GM19438 (cell line): Measurements from ENCODE around the gene SLC35B1.
A peak's percentile ranks its signal among the peaks of the same experiment; 100 is the strongest.

Source experiments
- ATAC-seq: cut with Tn5 transposase; IDR thresholded peaks from one replicate; pipeline ENCODE4 v1.9.1; 2021; ENCODE audit warnings: low read depth; ENCODE audit not compliant: unreplicated experiment

SLC35B1 gene

DNA sequence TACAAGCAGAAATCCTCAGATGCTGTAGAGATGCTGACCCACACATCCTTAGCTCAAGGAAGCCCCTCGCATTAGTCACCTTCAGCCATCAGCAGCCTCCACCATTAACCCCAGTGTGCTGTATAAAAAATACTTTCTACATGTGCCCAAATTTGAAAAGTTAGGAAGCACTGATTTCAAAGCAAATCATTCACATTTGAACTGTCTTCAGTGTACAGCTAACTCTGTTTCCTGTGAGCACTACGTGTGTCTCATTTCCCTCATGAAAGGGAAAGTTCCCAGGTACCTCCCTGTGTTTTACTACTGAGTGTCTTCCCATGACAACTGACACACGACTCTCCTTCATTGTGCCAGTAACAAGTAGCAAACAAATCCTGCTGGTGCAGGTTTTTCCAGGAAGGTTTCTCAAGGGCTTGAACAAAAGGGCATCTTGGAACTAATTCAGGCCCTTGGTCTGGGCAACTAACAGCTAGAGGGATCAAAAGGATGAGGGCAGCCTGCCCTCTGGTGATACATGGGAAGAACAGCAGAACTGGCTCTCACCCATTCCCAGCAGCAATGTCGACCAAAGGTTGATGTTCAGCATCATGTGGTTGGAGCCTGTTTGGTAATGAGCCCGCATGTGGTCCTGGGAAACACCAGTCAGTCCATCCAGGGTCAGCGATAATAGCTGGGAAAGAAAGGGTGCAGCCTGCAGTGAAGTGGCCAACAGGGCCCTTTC lies 4.0 kb downstream of the SLC35B1 start:
- ATAC-seq, result no peak

DNA sequence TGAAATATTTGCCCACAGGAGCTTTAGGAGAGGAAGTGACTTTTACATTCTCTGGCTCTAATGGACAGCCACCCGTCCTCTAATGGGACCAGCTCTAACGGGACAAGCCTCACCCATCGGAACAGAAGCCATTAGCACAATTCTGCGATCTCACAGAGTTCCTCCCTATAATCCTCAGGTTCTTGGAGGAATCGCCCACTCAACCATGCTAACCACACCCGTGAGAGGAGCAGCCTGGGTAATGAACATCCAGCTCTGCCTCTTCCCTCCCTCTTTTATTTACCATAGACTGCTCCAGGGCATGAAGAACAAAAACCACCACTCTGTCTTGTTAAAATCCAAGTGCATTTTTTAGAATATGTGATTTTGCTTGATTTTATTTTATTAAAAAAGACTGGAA lies 6.8 kb downstream of the SLC35B1 start:
- ATAC-seq, result no peak

DNA sequence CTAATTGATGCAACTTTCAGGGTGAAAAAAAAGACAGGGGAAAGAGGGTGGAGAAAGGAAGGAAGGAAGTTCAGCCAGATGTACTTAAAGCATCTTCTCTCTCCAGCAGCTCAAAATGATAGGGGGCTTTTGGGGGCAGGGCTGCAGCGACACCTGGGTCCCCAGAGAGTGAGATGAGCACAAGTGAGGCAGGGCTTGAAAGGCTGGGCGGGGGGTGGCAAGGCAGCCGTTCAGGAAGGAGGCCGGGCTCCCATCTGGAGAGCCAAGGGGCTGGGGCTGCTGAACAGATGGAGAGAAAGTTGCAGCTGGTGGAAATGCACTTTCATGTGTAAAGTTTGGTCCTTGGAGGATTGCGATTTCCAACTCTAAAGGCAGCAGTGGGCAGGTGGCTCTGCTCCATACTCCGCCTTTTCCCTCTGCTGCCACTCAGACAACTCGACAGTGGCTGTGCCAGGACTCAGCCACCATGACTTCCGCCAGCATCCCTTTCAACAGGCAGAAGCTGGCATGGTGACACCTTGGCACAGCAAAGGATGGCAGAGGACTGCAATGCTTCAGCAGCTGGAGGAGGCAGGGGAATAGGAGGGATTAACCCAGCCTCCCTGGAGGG lies 7.7 kb downstream of the SLC35B1 start:
- no peak for ATAC-seq

DNA sequence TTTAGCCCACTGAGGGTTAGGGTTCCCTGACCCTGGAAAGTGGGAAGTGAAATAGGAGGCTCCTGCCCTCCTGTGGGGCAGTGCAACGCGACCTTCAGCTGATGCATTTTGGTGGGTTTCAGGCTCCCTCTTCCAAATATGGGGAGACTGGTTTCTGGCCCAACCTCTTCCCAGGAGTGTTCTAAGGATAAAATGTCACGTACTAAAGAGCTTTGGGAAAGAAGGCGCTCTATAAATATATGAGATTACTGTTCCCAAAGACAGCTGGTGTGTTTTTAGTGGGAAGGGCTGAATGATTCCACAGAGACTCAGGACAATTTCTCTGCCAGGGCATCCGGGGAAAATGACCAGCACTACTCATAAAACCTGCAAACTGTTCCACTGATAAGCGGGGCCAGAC lies 9.8 kb downstream of the SLC35B1 start:
- no peak for ATAC-seq

DNA sequence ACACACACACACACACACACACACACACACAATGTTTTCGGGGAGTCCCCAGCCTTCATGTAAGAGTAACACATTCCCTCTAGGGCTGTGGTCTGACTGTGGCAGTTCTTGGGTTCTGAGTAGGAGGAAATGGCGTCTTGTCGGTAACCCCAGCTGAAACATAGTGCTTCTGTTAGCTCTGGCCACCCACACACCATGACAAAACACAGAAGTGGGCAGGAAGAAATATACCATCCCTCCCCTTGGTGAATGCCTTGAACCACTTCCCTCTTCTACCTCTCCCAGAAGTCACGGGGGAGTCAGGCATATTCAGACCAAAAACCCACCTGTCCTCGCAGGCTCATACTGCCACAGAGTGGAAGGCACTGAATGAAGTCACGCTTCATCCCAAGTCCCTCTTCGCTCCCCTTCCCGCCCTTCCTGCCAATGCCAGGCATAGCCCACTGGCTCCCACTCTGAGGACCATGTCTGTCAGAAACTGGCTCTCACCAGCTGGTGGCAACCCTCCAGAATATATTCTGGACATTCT lies 11.5 kb downstream of the SLC35B1 start:
- ATAC-seq, result no peak

DNA sequence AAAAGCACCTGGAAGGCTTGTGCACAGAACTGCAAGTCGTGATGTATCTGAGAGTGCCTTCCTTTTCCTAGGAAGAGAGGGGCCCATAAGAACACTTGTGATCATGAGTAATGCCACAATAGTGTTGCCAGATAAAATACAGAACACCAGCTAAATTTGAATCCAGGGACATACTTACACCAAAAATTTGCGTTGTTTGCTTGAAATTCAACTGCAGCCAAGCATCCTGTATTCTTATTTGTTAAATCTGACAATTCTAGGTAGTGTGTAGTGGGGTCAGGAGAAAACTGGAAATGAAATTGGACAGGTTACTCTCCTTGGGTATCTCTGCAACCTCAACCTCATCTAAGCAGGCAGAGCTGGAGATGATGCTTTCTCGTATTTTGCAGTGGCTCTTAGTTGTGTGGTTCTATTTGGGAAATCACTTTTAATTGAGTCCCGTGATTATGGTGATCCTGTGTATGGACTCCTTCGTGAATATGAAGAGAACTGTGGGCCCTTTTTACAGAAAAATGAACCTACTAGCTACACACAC lies 12.0 kb downstream of the SLC35B1 start:
- ATAC-seq, result no peak

DNA sequence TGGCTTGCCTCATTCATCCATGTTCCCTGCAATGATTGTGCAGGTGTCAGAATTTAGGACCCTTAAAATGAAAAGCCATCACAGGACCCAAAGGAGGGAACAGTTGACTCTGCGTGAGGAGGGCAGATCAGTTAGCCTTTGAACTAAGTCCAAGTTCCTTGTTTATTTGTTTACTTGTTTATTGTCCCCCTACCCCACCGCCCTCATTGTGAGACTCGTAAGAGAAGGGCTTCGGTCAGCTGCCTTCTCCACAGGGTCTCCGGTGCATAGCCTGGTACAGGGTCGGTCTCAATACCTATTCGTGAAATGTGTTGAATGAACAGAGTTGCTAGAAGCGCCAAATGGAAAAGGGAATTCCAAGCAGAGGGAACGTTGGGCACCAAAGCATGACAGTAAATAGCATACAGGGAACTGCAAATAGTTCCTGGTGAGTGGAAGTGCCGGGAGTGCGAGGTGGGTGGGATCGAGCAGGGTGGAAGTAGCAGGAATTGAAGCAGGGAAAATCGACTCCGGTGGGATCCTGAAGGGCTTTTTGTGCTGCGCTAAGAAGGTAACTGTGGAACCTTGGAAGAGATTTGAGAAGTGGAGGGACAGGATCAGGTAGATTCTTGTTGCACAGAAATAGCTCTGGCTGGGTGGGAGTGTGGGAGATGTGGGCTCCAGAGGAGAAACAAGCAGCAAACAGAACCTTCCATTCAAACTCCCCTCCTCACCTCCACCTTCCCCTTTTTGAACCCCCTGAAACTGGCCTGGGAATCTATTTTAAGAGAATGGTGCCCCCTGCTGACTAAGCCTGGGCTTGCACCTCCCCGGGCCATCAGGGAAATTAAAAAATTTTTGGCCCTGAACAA lies 12.7 kb downstream of the SLC35B1 start:
- no peak for ATAC-seq

DNA sequence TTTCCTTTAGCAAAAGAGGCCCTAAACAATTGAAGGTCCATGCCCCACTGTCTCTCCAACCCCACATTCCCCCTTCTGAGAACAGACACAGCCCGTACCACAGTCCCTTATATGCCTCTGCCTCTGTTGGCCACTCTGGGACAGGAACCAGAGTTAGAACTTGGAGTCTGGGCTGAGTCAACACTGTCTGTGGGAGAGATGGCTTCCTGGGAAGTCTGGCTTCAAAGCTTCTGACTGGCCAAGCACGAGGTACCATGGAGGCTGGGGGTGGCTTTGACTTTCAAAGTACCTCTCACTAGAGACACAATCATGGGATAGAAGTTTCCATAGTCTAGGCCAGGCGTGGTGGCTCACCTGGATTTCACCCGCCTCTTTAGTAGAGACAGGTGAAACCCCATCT lies 15.0 kb downstream of the SLC35B1 start:
- ATAC-seq, result no peak

DNA sequence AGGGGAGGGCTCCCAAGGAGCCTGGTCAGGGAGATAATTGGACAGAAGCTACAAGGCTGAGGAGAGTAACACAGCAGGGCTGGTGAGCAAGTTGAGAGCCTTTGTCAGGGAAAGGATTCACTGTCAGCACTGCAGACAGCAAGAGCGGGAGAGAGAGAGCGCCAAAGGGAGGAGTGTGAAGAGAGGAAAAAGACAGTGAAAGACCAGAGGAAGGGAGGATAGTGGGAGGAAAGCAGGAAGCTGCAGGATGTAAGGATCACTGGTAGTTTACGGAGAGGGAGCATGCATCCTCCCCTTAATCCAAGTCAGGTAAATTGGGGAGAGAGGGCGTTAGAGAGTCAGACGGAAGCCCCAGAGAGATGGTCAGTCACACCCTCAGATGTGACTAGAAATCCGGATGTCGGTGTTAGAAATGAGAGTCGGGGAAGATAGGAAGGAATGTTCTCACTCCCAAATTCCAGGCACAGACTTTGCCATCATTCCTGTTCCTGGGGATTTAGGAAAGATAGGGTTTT lies 16.0 kb downstream of the SLC35B1 start:
- ATAC-seq, result no peak

DNA sequence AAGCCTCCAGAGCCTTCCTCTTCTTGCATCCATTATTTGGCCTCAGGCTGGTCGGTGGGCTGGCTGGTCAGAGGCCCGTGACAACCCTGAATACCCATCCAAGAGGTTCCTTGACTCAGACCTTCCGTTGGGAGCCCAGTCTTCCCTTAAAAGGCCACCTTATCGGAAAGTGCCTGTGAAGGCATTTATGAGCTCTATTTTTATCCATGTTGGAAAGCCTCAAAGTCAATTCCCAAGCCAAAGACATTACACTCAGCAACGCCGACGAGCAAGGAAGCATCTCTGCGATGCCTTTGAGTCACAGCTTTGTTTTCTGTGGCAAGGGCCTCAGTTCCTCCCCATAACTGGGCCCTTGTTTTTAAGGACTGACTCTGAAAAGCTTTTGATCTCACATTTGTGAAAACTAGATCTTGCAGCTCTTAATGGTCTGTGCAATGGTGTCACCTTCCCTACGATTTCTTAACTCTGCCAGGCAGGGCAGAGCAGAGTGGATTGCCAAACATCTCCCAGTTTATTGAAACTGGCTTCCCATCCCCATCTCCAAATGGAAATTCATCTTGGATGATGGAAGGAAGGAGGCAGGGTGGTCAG lies 16.6 kb downstream of the SLC35B1 start:
- no peak for ATAC-seq

DNA sequence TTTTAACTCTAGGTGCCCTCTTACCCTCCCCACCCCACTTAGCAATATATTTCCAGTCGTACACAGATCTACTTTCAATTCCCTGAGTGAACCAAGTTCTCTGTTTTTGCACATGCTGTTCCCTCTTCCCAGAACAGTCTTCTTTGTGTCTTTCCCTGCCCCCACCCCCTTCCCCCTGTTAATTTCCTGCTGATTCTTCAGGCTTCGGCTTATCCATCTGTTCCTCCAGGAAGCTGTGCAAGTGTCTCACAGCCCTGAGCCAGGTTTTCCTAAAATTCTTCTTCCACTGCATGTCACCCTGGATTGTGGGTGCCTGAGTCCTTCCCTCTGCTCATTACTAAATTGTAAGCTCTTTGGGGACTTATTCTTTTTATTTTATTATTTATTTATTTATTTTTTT lies 17.5 kb downstream of the SLC35B1 start:
- ATAC-seq, result no peak

DNA sequence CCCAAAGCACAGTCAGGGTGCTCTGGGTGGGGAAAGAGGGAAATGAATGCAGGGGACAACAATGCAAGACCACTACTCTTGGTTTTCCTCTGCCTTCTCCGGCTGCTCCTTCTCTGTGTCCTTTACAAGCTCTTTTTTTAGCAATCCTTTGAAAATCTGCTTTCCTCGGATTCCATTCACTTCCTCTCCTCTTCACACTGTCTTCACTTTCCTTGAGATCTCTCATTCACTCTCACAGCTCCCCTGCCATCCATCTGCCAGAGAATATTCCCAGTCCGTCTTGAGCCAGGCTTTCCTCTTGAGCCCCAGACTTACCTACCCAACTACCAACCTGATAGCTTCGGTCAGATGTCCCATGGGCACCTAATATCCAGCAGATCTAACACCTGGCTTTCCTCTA lies 18.9 kb downstream of the SLC35B1 start:
- no peak for ATAC-seq

DNA sequence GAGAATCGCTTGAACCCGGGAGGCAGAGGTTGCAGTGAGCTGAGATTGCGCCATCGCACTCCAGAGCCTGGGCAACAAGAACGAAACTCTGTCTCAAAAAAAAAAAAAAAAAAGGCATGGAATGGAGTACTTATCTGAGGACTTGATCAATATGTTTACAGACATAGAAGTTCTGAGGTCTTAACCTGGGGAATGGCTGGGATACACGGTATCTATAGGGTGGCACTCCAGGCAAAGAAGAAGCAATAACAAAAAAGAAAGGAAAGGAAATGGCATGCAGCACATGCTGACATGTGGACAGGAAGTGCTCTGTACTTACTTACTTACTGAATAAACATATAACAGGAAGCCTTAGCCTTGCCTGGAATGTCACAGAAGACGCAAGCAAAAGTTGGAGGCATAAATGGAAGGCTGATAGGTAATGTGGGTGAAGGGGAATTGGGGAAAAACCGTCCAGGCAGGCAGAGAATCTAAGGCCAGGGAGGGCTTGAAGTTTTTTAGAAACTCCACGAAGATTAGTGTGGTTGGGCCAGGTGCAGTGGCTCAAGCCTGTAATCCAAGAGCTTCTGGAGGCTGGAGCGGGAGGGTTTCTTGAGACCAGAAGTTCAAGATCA lies 19.8 kb downstream of the SLC35B1 start:
- no peak for ATAC-seq

DNA sequence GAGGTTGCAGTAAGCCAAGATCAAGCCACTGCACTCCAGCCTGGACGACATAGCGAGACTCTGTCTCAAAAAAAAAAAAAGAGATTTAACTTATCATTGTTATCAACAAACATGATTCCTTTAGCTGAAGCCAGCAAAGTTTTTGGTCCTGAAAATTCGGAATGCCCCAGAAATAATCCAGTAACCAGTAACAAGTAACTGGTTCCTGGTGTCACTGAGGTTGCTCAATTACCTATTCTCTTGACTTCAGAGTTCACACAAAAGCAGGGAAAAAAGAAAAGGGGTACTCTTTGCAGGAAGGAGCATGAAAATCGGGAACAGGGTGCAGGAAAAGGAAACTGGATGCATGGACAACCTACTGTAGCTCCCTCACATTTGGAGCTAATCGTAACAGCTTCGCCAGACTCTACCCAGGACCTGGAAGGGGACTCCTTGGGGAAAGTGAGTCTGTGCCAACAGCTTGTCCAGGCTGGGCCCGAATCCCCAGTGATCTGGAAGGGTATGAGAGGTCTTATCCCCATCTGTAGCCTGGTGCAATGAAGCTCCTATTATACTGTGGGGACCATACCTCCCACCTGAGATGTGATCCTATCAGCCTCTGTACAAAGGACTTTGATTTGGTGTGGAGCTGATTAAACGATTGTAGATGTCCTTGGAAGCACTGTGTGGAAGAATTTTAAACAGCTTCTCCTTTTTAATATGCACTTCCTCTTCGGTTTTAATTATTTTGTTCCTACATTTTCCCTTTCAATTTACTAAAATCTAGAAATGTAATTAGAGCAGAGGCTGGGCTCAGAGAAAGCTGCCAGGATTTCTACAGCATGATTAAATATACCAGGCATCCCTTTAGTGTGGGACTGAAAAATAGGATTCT lies 26.4 kb downstream of the SLC35B1 start:
- no peak for ATAC-seq

DNA sequence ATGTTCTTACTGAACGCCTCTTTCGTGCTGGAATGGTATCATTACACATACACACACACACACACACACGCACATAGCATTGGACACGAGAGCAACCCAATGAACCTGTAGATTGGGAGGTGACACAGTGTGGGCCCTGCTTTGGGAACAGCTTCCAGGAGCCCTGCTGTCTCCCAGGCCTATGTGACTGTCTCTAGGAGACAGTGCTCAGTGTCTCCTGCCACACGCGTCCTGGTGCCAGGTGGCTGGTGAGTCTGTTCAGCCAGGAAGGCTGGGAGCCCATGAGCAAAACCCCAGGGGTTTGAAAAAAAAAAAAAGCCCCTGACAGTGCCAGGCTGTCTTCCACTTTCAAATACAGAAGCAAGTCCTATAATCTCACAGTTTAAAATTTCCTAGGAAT lies 27.4 kb downstream of the SLC35B1 start:
- ATAC-seq, result no peak

DNA sequence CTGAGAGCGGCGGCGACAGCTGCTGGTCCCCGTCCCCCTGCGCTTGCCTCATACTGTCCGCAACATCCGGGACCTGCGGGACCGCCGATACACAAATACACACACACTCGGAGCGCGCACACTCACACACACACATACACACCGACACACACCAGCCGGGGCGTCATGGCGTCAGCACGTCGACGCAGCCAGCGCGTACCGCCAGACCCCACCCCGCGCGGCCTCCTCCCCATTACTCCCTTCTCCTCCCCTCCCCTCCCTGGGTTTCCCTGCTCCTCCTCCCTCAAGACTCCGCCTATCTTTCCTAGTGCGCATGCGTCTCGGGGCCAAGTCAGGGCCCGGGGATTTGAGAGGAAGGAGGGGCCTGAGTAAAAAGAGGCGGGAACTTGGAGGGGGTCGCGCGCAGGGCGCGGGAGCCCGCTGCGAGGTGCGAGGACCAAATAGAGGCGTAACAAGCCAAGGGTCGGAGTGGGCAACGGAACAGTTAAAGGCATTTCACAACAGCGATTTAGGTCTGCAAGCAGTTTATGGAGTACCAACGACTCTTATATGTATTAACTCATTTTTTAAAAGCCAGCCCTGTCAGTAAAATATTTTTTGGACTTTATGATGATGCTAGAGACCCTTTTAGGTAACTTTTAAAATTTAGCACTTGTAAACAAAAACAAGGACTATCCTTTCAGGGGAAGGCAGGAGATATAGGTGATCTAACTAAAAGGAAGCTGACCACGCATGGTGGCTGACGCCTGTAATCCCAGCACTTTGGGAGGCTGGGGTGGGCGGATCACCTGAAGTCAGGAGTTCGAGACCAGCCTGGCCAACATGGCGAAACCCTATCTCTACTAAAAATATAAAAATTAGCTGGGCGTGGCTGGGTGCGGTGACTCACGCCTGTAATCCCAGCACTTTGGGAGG lies 29.6 kb downstream of the SLC35B1 start, which contains the start of gene SPOP:
Gene SPOP (minus strand): TSS at position 165 of the 915 bp plus-strand sequence. CDS start 55,287 bp downstream, outside the sequence.
- peak; percentile 64 for ATAC-seq

DNA sequence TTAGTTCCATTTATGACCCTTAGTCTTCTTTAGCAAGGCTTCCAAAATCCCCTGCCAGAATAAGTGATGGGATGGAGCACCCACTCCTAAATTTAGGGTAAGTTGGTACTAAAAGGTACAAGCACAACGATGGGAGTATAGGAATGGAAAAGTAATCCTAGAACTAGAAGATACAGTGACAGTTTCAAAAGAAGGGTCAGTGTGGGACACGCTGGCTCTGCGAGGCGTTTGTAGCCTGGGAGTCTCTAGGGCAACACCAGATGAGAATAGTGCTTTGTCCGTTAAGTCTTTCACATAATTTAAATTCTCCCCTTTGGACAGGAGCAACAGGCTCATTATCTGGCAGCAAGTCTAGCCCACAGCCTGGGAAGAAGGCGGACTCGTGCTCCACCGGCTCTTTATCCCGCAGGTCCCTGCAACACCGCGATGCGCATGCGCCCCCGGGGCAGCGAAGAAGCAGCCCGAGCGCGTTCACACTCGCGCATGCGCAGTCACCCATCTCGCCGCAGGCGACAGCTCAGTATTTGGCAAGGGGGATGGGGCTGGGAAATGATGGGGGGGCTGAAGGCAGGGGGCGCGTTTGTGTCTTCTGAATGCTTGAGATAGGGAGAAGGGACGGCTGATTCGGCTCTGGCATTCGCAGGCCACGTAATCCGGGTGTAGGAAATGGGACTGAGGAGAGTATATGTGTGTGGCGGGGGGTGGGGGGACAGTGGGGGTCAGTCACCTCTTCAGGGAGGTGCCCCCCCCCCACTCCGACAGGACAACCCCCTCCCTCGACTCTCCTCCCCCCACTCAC lies 30.4 kb downstream of the SLC35B1 start:
- peak; percentile 35 for ATAC-seq
